AG04449 (cell line): ENCODE results near the gene CALCOCO1.
A peak's percentile ranks its signal among the peaks of the same experiment; 100 is the strongest.

Experiments used
- CTCF ChIA-PET: fragments of 350-600 bp; formaldehyde crosslinking; extraction: SDS; loops from one replicate; lab custom pipeline; 2021; ENCODE audit warnings: antibody characterized with exemption; lab: Yijun Ruan, JAX
- POLR2A ChIA-PET: fragments of 400-600, 350-600 bp; formaldehyde crosslinking; extraction: SDS; loops from one replicate; lab custom pipeline; 2020; ENCODE audit warnings: antibody characterized with exemption, inconsistent platforms; lab: Yijun Ruan, JAX
- DNase-seq: peaks from one replicate; pipeline ENCODE4 v3.0.0-alpha.2; 2010; ENCODE audit warnings: low read depth, low spot score
- H3K4me3 ChIP-seq: 2 replicates; pipeline ENCODE4 v1.5.1; 2011; ENCODE audit warnings: low read depth, mild to moderate bottlenecking, control low read depth, low read length
- CTCF ChIP-seq: IDR thresholded peaks from one replicate; pipeline ENCODE4 v1.5.1; 2011; ENCODE audit warnings: mild to moderate bottlenecking, moderate library complexity, low read length, control low read depth, inconsistent platforms; ENCODE audit not compliant: insufficient read depth; ENCODE audit errors: missing control alignments

CALCOCO1 gene

GRCh38 chr12:53758730-53759103 is 31.5 kb upstream of the CALCOCO1 start:
- no peak overlapping the region for H3K4me3 ChIP-seq
- TF ChIP-seq CTCF, result no peak
- CTCF ChIA-PET, result interaction anchor here (7.3 to 7.8 kb wide), 2 partner anchors 12 to 16 kb away, joined by 71 to 87 read pairs; no protein-coding TSS in a partner anchor
- POLR2A ChIA-PET, result no interaction called here
- no peak for DNase-seq

- no peak overlapping the region for H3K4me3 ChIP-seq
- no peak for TF ChIP-seq CTCF
- DNase-seq, result no peak
- POLR2A ChIA-PET, result no interaction called here
- CTCF ChIA-PET, result interaction anchor here (0.8 to 7.8 kb wide), 11 partner anchors 8 to 234 kb away, joined by 3 to 87 read pairs (median 10); partner anchors contain the start of gene HOXC10
Measured at GRCh38 chr12:53758081-53758729, 31.0 kb upstream of the CALCOCO1 start.

- POLR2A ChIA-PET, result interaction anchor here (0.7 kb wide), 1 partner anchor 13 kb away, joined by 3 read pairs; no protein-coding TSS in a partner anchor
- no peak for DNase-seq
- peak; percentile 85 for TF ChIP-seq CTCF
- CTCF ChIA-PET, result interaction anchor here (0.8 to 7.8 kb wide), 27 partner anchors 9 to 622 kb away, joined by 3 to 87 read pairs (median 4); partner anchors contain the start of genes CALCOCO1 and HOXC10
- H3K4me3 ChIP-seq, result no peak overlapping the region
Measured at GRCh38 chr12:53757101-53757770, 30.0 kb upstream of the CALCOCO1 start.

- POLR2A ChIA-PET, result interaction anchor here (0.7 kb wide), 1 partner anchor 13 kb away, joined by 3 read pairs; no protein-coding TSS in a partner anchor
- TF ChIP-seq CTCF, result no peak
- no peak for DNase-seq
- CTCF ChIA-PET, result interaction anchor here (0.8 to 7.8 kb wide), 23 partner anchors 9 to 623 kb away, joined by 3 to 87 read pairs (median 4); partner anchors contain the start of genes CALCOCO1 and HOXC10
- H3K4me3 ChIP-seq, result no peak overlapping the region
Measured at GRCh38 chr12:53756300-53757100, 29.2 kb upstream of the CALCOCO1 start.

GRCh38 chr12:53755893-53756292 is 28.6 kb upstream of the CALCOCO1 start:
- no peak for DNase-seq
- ChIA-PET CTCF (interaction anchor here (0.9 to 7.8 kb wide), 10 partner anchors 9 to 624 kb away, joined by 3 to 87 read pairs (median 16); no protein-coding TSS in a partner anchor), POLR2A (no interaction called here)
- H3K4me3 ChIP-seq, result no peak overlapping the region
- no peak for TF ChIP-seq CTCF
